GM21526 (cell line): ENCODE measurements around the gene ITPK1.

Experiments used
- ATAC-seq: cut with Tn5 transposase; IDR thresholded peaks from one replicate; pipeline ENCODE4 v1.9.1; 2021; ENCODE audit warnings: moderate library complexity; ENCODE audit not compliant: unreplicated experiment, low FRiP score

Gene ITPK1

DNA sequence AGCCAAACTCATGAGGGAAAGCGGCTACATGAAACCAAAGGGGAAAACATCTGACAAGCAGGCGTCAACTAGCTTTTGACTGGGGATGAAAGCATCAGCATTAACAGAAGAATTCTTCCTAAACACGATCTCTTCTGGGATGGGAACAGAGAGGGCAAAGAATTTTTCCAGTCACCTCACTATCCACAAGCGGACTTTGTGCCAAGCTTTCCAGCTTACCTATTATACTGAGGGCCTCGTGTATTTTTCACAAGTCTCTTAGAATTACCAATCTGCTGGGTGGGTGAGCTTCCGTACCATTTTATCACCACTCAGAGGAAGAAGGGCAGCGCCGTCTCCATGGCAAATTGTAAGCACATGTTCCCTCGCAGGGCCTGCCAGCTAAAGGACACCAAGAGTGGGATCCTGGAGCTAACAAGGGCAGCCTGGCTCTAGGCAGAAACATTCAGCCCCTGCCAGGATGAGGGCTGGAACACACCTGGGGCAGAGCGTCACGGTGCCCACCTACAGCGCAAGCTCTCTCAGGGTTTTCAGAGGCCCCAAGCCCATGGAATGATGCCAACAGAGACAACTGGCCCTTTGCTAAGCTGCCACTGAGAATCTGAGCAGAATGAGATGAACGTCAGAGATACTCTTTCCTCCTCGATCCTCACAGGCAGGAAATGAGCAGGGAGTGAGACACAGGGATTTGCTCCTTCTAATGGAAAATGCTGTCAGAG is 118.2 kb downstream of the ITPK1 start:
- no peak for ATAC-seq

DNA sequence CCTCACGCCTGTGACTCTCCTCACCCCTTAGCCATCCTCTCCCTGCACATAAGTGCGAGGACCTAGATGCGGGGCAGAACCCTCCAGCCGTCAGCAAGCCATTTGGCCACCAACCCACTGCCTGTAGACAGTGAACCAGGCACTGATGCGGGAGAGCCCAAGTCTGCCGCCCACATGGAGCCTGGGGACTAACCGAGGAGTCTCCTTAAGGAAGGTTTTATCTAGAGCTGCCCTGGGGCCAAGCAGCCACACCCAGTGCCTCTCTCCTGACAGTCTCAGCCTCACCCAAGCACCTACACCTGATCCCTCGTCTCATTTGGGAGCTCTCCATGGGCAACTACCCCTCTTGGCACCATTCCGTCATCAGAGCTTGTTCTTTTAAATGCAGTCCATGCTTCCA is 120.1 kb downstream of the ITPK1 start:
- ATAC-seq, result no peak

DNA sequence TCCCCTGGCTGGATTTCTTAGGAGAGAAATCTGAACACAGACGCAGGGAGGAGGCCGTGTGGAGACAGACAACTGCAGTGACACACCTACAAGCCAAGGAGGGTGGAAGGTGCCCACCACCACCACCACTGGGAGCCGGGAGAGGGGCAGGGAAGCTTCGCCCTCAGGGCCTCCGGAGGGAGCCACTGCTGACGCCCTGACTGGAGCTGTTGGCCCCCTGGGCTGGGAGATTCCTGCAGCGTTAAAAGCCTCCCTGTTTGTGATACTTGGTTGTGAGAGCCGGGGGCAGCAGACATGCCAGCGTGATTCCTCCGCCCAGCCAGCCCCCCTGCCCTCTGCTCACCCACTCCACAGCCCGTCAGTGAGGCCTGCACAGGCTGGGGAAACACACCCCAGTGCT is 120.8 kb downstream of the ITPK1 start:
- no peak for ATAC-seq

DNA sequence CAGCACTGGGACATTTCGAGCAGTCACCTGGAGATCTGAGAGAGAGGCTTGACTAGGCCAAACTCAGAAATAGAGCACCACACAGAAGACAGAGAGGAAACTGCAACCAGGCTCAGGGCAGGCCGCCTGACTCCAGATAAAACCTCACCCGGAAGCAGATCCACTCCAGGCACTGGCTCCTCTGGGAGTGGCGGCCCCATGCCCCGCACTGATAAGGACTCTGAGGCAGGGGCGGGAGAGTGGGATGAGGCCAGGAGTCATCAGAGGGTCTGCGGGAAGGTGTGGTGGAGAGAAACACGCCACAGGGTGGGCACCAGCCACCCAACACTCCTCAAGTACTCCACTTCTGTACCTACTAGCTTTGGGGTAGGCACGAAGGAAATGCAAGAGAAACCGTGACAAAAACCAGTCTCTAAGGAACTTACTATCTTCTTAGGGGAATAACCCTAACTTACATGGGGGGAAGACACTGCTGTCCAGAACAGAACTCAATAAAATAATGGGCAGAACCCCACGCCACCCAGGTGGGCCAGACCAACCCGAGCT is 121.5 kb downstream of the ITPK1 start:
- ATAC-seq, result no peak

DNA sequence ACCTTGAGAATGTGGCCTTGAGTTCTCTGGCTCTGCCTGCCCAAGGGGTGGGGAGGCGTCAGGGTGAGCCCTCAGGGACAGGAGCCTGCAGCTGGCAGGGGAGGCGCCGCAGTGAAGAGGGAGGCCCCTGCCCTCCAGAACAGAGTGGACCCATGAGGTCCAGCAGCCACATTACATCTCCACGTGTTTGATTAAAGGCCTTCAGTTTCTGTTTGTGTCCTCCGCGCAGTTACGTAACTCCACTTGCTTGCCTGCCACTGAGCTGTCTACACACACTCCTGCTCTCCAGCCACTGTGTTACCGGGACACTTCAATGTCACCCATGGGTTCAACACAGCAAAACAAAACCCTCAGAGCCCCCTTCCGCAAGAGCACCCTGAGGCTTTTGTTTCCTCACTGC is 122.4 kb downstream of the ITPK1 start:
- no peak for ATAC-seq

DNA sequence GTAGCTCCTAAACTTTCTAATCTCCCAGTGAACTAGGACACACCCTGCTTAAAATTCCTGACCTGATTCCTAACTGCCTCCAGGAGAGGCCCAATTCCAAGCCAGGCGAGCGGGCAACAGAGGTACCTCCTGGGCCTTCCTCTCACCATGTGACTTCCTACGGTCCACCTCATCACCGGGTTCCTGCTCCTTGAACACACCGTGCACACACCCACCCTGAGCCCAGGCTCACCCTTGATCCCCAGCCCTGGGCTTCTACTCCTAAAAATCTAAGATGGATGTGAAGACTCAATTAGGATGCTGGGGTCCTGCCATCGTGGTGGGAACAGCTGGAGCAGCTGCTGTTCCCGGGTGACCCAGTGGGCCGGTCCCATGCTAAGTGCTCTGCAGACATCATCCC is 124.2 kb downstream of the ITPK1 start:
- ATAC-seq, result no peak

DNA sequence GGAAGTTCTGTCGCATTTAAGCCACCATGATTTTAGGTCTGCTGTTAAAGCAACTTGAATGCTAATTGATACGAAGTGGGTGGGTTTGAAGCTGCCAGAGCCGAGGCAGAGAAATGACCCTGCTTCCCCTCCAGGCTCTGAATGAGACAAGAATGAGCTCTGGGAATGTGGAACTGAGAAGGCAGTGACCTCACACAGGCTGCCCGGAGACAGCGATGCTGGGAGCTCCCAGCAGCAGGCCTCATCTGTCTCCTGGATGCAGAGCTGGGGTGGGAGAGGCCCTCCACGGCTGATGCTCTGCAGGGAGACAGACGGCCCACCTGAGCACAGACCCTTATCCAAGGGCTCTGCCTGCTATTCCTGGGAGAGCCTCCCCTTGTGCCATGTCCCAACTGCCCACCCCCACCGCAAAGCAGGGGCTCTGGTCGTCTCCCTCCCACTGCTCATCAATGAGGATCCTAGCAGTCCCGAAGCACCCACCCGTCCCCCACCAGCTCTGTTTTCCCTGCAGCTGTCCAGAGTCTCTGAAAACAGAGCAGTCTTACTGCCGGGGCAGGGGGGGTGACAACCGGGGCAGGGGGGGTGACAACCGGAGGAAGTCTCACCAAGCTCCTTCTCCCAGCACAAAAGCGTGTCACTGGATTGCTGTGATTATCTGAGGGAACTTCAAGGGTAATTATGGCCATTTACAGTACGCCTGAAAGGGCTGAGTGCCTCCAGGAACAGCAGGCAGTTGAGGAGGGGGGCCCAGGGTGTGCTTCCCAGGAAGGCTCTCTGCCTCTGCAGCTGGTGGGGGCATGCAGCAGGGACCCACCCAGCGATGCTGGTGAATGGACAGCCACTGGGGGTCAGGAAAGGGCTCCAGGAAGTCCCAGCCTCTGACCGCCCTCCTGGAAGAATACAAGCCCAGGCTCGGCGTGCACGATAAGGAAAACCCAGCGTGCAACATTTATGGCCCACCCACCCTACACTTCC is 125.0 kb downstream of the ITPK1 start:
- ATAC-seq, result no peak

DNA sequence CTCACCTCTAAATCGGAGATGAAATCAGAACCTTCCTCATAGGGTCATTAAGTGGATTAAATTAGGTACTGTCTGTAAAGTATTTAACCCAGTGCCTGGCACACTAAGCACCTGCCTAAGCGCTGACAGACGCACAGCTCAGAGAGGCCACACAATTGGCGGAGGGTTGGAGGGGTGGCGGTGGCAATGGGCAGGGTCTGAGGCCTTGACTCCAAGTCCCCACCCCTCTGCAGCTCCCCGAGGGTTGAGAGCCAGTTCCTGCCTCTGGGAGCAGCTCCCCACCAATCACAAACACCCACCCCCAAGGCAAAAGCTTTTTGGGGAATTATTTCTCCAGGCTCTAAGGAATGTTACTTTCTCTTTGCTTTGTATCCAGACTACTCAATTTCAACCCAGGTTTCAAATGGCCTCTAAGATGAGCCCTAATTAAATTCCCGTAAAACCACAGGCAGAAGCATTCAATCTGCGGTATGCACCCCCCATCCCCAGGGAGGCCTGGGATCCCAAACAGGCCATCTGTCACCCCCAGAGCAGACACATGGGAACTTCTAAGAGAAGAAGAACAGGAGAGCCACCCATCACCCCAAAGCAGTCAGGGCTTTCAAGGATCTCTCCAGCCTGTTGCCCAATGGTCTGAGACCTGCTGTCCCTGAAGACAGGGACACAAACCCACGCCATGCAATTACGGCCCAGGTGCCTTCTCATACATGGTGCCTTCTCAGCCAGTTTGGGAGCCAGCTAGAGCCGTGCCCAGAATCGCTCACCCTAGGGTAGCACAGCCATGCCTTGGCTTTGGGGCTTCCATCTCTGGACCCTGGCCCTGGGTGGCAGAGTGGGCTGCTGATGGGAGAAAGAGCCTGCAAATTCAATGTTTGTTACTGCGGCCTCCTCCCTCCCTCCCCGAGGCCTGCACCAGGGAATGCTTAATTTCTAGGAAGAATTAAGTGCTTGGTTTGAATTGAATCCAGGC is 126.7 kb downstream of the ITPK1 start:
- no peak for ATAC-seq

DNA sequence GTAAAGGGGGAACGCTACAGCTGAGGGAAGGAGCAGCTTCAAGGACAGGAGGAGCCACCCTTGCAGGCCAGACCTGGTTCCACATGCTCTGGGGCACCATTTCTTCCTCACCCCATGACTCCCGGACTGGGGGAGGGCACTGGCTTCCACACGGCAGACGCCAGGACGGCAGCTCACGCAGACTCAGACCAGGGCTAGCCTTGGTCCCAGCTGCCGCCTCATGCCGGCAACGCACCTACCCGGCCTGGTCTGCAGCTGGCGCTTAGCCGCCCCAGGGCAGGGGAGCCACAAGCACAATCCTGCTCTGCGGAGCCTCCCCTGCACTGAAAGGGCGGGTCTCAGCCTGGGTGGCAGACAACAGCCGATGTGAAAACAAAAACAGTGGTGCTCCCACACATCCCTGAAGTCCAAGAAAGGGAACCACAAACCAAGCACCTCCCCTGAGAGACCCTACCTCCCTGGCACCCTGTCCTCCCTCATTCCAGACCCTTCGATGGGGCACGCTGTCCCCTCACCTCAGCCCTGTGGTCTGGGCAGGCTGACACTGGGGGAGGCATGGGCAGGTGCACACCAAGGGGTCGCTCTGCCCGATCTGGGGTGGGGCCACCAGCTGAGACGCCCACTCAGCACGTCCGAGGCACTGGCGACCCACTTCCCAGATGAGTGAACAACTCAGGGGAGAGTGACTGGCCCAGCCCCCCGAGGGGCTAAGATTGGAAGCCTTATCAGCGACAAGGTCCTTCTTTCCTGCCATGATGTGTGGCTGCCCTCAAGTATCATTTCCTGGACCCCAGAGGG is 127.8 kb downstream of the ITPK1 start:
- ATAC-seq, result no peak

DNA sequence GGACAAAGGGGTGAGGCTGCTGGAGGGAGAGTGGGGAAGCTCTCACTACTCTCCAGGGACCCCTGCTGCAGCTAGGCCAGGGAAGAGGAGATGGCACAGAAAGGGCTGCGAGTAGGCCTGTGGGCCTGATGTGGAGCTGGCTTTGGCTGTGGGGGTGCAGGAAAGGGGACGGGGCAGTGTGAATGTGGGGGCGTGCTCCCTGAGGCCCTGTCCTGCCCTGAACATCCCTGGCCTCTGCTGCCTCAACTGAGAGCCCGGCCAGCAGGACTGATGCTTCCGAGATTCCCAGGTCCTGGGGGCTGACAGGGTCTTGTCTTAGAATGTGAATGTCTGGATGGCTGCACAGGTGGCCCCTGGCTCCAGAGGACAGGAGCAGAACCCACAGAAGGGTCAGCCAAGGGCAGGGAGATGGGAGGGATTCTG is 128.6 kb downstream of the ITPK1 start:
- no peak for ATAC-seq

DNA sequence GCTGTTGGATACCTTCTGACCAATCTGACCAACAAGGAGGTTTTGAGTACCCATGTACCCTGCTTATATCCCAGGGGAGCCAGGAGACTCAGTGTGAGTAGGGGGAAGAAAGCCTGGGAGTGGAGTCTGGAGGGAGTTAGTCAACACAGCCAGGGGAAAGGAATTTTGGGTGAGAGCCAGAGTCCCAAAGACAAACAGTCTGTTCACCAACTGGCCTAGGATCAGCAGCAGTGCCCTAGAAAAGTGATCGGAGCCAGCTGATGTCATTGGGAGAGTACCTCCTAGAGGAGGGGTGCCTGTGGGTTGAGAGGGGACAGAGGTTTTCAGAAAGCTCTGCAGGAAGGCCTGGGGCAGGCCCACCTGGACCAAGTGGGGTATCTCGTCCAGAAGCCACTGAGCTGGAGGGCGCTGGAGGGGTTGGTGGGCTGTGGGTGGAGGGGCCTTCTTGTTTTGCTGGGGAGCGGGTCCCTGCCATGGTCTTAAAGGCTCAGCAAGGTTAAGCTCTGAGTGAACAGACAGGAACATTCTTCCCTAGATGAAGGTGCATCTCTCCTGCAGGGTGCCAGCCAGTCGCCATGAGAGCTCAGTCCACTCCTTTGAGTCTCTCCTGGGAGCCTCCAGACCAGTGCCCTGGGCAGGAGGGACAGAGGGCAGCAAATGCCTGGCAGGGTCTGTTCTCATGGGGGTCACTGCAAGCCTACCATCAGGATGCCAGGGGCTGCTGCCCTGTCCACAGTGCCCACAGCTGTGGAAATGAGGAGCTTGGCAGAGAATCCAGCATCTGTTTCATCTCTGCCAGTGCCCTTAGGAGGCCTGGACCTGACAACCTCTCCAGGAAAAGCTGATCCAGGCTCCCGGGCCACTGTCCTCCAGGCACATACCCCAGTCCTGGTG is 129.2 kb downstream of the ITPK1 start:
- no peak for ATAC-seq

DNA sequence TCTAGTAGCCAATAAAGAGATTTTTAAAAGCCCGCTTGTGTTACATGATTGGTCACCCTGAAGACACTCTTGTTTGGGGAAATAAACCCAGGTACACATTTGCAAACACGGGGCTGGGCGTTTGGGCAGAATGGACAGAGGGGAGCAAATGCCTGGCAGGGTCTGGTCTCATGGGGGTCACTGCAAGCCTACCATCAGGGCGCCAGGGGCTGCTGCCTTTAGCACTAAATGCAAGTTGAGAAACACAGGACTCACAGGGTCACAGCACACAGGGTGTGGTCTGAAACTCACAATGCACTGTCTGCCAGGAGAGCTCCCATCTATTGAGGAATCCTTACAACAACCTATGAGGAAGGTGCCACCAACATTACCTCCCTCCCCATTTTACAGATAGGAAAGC is 130.2 kb downstream of the ITPK1 start:
- ATAC-seq, result no peak

DNA sequence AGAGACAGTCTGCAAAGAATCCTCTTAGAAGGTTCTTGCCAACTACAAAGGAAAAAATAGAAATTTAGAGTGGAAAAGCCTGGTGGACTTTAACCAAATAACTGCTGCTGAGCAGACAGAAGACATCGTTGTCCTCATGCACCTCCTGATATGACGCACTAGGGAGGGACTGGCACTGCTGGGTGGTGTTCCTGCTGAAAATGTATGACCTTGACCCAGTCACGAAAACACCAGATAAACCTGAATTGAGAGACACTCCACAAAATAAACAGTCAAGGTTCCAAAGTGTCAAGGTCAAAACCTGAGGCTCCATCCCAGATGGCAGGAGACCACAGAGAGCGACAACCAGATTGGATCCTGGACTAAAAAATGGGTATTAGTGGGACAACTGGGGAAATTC is 130.8 kb downstream of the ITPK1 start:
- ATAC-seq, result no peak

DNA sequence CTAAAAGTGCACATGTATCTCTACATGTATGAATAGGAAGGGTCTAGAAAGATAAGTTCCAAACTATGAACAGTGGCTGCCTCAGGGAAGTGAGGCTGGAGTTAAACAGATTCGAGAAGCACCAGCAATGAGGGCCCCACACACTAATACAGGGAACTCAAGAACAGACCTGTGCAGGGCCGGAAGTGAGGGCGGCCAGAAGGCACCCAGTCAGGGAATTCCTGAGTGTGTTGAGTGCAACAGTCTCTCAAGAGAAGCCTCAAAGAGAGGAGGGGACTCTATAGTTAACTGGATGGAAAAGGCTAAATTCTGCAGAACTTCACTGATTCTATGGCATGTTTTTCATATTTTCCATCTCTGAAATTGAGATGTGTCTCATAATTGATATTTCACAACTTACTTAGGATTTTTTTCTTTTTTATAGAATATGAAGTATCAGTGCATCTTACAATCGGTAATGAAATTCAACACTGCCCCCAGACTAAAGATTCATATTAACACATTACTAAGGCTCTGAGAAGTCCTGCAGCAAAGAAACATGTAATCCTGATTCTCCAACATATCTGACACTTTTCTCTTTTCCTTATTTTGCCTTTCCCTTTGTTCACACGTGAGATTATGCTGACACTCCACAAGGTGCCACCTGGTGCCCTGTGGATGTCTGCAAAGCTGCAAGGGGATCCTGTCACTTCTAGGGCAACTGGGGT is 131.5 kb downstream of the ITPK1 start:
- no peak for ATAC-seq

DNA sequence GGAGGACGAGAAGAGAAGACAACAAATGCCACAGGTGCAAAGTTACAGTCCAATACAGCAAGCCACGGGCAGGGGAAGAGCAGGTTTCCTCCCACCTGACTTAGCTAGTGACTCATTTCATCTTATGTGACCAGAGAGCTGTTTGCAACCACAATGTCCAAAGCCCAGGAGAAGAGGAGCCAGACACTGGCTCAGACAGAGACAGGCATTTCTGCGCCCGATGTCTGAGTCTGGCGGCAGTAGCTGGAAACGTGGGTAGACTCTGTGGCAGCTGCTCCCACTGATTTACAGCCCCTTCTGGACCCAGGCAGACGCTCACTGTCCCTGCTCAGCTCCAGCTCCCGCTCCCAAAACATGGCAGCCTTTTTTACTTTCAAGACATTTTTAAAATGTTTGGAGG is 132.8 kb downstream of the ITPK1 start:
- no peak for ATAC-seq

DNA sequence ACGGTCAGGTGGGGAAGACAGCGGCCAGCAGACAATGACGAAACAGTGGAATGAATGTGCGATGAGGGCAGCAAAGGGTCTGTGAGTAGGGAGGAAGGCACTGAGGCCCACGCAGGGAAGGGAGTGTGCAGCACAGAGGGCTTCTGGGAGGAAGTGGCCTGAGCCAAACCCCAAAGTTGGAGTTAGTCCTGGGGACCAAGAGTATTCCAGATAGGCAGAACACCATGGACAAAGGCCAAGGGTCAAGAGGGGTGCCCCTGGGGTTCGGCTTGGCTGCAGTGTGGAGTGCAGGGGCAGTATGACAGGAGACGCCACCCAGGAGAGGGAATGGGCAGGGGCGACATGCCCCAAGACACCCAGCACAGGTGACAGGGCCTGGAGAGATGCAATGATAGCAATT is 134.0 kb downstream of the ITPK1 start:
- no peak for ATAC-seq

DNA sequence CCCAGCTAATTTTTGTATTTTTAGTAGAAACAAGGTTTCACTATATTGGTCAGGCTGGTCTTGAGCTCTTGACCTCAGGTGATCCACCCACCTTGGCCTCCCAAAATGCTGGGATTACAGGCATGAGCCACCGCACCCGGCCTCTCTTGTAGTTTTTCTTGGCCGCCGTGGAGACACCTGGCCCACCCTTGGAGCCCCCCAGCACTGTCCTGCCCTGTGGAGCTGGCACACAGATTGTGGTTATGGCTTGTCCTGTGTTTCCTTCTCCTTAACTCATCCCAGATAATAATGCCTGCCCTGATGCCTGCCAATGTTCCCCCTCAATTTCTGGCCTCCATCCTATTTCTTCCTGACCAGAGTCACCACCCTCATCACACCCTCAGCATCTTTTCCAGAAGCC is 134.9 kb downstream of the ITPK1 start:
- ATAC-seq, result no peak
